CD4-positive, alpha-beta memory T cell (primary cell): ENCODE results near the gene CDKN2B-AS1. TPM values are rescaled to one million over a fixed set of nuclear protein-coding genes. Genes with fewer than 3 reads are reported as not detected.

Experiments
- CTCF ChIA-PET: fragments of 350-600 bp; sonication (Branson Sonifier 250); formaldehyde crosslinking; loops from one replicate; lab custom pipeline; 2021; ENCODE audit warnings: inconsistent platforms; ENCODE audit not compliant: partially characterized antibody; lab: Charles Lee
- POLR2A ChIA-PET: fragments of 350-600 bp; sonication (Branson Sonifier 250); formaldehyde crosslinking; loops from one replicate; lab custom pipeline; 2021; ENCODE audit not compliant: partially characterized antibody; lab: Charles Lee
- DNase-seq, 5 donors: peaks; one replicate each; pipeline versions ENCODE4 v3.0.0 to v3.0.0-alpha.2; 2020 to 2022; ENCODE audit warnings: mixed read lengths in 1 of 5
- H3K27ac ChIP-seq: one replicate; pipeline ENCODE4 v1.7.0; 2013; ENCODE audit warnings: low read depth, low read length
- H3K27me3 ChIP-seq: 2 replicates; pipeline ENCODE4 v1.7.0; 2013; ENCODE audit warnings: mild to moderate bottlenecking, low read length, moderate library complexity; ENCODE audit not compliant: insufficient read depth
- H3K36me3 ChIP-seq: 2 replicates; pipeline ENCODE4 v1.7.0; 2013; ENCODE audit warnings: mild to moderate bottlenecking, low read length, moderate library complexity; ENCODE audit not compliant: insufficient read depth
- H3K4me1 ChIP-seq: 2 replicates; pipeline ENCODE4 v1.7.0; 2013; ENCODE audit warnings: mild to moderate bottlenecking, low read length, moderate library complexity; ENCODE audit not compliant: insufficient read depth
- H3K4me3 ChIP-seq, 2 donors: one replicate each; pipeline ENCODE4 v1.7.0; 2013; ENCODE audit warnings: low read length in 2 of 2, mild to moderate bottlenecking in 1 of 2
- H3K9me3 ChIP-seq, 2 donors: one replicate each; pipeline ENCODE4 v1.7.0; 2013; ENCODE audit warnings: low read length in 2 of 2, control low read depth in 1 of 2; ENCODE audit not compliant: control insufficient read depth in 1 of 2
- H3K27ac Mint-ChIP-seq, 7 donors: one replicate each; pipeline ENCODE4 v1.8.0; 2020 to 2021; ENCODE audit warnings: mixed read lengths in 7 of 7, mild to moderate bottlenecking in 6 of 7, inconsistent platforms in 3 of 7, moderate library complexity in 3 of 7
- H3K27me3 Mint-ChIP-seq, 2 donors: one replicate each; pipeline ENCODE4 v1.8.0; 2020 to 2021; ENCODE audit warnings: mixed read lengths in 2 of 2
- H3K36me3 Mint-ChIP-seq, 2 donors: one replicate each; pipeline ENCODE4 v1.8.0; 2020 to 2021; ENCODE audit warnings: mixed read lengths in 2 of 2, inconsistent platforms in 1 of 2, mild to moderate bottlenecking in 1 of 2
- H3K4me1 Mint-ChIP-seq, 4 donors: one replicate each; pipeline ENCODE4 v1.8.0; 2020 to 2021; ENCODE audit warnings: mixed read lengths in 4 of 4, mild to moderate bottlenecking in 1 of 4
- H3K4me3 Mint-ChIP-seq, 8 donors: one replicate each; pipeline ENCODE4 v1.8.0; 2020 to 2021; ENCODE audit warnings: mixed read lengths in 8 of 8, mild to moderate bottlenecking in 7 of 8, moderate library complexity in 6 of 8, inconsistent platforms in 3 of 8
- H3K9me3 Mint-ChIP-seq, 8 donors: one replicate each; pipeline ENCODE4 v1.8.0; 2020 to 2021; ENCODE audit warnings: mixed read lengths in 8 of 8, mild to moderate bottlenecking in 5 of 8, inconsistent platforms in 3 of 8, moderate library complexity in 1 of 8
- intact Hi-C: fragments of 100-400 bp; cut with micrococcal nuclease; formaldehyde crosslinking; loops from one replicate; pipeline ENCODE4 v1.15.1; 2023
- polyA plus RNA-seq, 2 donors: library from polyadenylated mRNA; unstranded; fragments of 300-500 nt; fragmentation: Illumina TruSeq; gene quantifications; one replicate each; pipeline ENCODE4 v1.2.3, GENCODE V29; 2021
- total RNA-seq, 2 experiments: library from RNA; stranded (reverse); gene quantifications; one replicate each; pipeline ENCODE4 v1.2.3, GENCODE V29; 2021

Gene CDKN2B-AS1
- total and polyA plus RNA-seq, 4 experiments from 2014 or later, result 0.11 to 2.2 (median 1.9) TPM; not detected in 1

DNA sequence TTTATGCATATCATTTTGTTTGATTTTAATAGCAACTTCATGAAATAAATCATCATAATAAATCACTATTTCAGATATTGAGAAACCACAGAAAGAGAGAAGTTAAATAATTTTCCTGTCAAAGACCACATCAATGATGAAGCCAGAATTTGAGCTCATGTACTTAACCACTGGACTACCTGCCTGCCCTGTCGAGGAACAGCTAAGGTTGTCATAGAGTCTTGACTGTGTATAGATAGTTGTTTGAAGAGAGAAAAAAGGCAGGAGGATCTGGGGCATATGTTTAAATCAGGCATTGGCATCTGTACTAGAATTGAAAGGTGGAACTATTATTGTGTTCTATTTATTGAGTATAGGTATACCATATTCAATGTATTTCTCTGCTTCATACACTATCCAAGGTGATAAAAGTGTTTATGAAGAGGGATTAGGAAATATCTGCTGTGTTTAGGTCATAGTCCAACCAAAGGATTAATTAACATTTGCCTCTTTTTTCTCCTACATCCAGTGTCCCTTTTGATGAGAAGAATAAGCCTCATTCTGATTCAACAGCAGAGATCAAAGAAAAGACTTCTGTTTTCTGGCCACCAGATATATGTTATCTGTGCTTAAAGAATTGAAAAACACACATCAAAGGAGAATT lies 51.8 kb downstream of the CDKN2B-AS1 start:
- no peaks in the 10 kb centered on the region for H3K36me3 Mint-ChIP-seq
- no peaks in the 10 kb centered on the region for H3K9me3 Mint-ChIP-seq
- no peaks in the 10 kb centered on the region for H3K27me3 Mint-ChIP-seq
- no peaks in the 10 kb centered on the region for H3K9me3 ChIP-seq
- H3K27ac ChIP-seq, result no peak overlapping the region
- ChIA-PET CTCF (interaction anchor here (1.0 to 14.7 kb wide), 5 partner anchors 8 to 234 kb away, joined by 3 to 349 read pairs (median 5); partner anchors contain the start of gene CDKN2B), POLR2A (no interaction called here)
- peaks cover 28% of the 10 kb centered on the region for H3K4me1 ChIP-seq
- peaks cover 12 to 24% (median 18%) of the 10 kb centered on the region in 4 donors for H3K4me1 Mint-ChIP-seq
- DNase-seq, result peak in 1 of 5 donors; percentile 1
- no peaks in the 10 kb centered on the region for H3K27me3 ChIP-seq
- peak overlapping the region in 1 of 8 donors; percentile 24 for H3K4me3 Mint-ChIP-seq
- intact Hi-C loops, result no loop called here
- H3K36me3 ChIP-seq, result no peaks in the 10 kb centered on the region
- no peak overlapping the region for H3K27ac Mint-ChIP-seq
- H3K4me3 ChIP-seq, result no peak overlapping the region

DNA sequence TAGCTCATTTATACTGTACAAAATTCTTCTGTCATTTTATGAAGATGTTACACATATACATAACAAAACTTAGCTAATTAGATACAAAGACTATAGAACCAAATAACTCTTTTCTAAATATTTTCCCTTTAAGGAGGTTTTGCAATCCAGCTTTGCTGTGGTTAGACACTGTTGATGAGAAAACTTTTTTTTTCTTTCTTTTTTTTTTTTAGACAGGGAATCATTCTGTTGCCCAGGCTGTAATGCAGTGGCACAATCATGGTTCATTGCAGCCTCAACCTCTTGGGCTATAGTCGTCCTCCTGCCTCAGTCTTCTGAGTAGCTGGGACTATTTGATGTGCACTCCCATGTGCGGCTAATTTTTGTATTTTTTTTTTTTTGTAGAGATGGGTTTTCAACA lies 53.0 kb downstream of the CDKN2B-AS1 start:
- Mint-ChIP-seq H3K4me1 (peaks cover 17 to 36% (median 25%) of the 10 kb centered on the region in 4 donors), H3K27ac (no peak overlapping the region), H3K4me3 (no peak overlapping the region), H3K9me3 (no peaks in the 10 kb centered on the region), H3K36me3 (no peaks in the 10 kb centered on the region), H3K27me3 (no peaks in the 10 kb centered on the region)
- intact Hi-C loops, result no loop called here
- Histone ChIP-seq H3K27me3 (no peaks in the 10 kb centered on the region), H3K27ac (no peak overlapping the region), H3K9me3 (no peaks in the 10 kb centered on the region), H3K4me3 (no peak overlapping the region), H3K36me3 (no peaks in the 10 kb centered on the region), H3K4me1 (peaks cover 41% of the 10 kb centered on the region)
- no peak for DNase-seq
- CTCF ChIA-PET, result interaction anchor here (1.2 to 14.7 kb wide), 5 partner anchors 10 to 236 kb away, joined by 3 to 349 read pairs (median 3); partner anchors contain the start of gene CDKN2B
- POLR2A ChIA-PET, result no interaction called here

DNA sequence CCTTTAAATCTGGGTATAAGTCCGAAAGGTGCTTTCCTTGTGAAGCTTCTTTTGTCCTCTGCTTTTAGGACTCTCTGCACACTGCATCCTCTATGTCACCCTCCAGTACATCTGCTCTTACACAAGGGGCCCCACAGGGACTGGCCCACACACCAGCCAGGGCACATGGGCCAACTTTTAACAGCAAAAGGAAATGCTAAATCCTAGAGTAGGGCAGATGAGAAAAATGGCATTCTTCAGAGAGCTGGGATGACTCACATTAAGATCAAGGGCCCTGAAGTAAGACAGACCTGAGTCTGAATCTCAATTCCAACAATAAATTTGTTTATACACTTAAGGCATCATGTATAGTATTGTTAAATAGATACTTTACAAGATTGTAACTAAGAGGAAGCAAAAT lies 54.8 kb downstream of the CDKN2B-AS1 start:
- Histone ChIP-seq H3K36me3 (no peaks in the 10 kb centered on the region), H3K4me1 (peaks cover 48% of the 10 kb centered on the region), H3K27me3 (no peaks in the 10 kb centered on the region), H3K27ac (no peak overlapping the region), H3K9me3 (no peaks in the 10 kb centered on the region), H3K4me3 (no peak overlapping the region)
- Mint-ChIP-seq H3K36me3 (no peaks in the 10 kb centered on the region), H3K4me3 (no peak overlapping the region), H3K9me3 (no peaks in the 10 kb centered on the region), H3K27me3 (no peaks in the 10 kb centered on the region), H3K4me1 (peaks cover 20 to 47% (median 32%) of the 10 kb centered on the region in 4 donors), H3K27ac (no peak overlapping the region)
- ChIA-PET POLR2A (no interaction called here), CTCF (interaction anchor here (0.6 to 1.7 kb wide), 4 partner anchors 10 to 583 kb away, joined by 3 to 5 read pairs (median 4); no protein-coding TSS in a partner anchor)
- intact Hi-C loops, result no loop called here
- no peak for DNase-seq

DNA sequence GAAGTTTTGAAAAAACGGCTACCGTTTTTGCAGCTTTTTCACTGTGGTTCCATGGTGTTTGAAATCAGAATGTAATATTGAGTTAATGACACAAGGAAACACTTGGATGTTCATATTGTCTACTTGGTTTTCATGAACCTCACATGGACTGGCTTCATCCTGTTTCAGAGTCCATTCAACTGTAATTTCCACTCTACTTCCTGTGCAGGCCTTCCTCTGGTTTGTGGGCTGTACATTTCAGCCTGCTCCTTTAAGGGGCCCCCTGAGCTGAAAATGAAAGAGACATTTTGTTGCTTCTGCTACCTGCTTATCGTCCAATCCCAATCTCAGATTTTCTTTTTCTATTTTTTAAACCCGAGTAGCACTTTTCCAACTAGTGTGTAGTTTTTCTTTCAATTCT lies 56.3 kb downstream of the CDKN2B-AS1 start:
- H3K27me3 Mint-ChIP-seq, result no peaks in the 10 kb centered on the region
- Histone ChIP-seq H3K27me3 (no peaks in the 10 kb centered on the region), H3K9me3 (no peaks in the 10 kb centered on the region), H3K4me1 (peaks cover 43% of the 10 kb centered on the region), H3K4me3 (no peak overlapping the region), H3K36me3 (no peaks in the 10 kb centered on the region), H3K27ac (no peak overlapping the region)
- H3K9me3 Mint-ChIP-seq, result no peaks in the 10 kb centered on the region
- H3K36me3 Mint-ChIP-seq, result no peaks in the 10 kb centered on the region
- peak overlapping the region in 6 of 8 donors; percentile 20 to 65 (median 36) for H3K4me3 Mint-ChIP-seq
- DNase-seq, result peak in 2 of 5 donors; percentile 8 to 9
- H3K27ac Mint-ChIP-seq, result peak overlapping the region in 3 of 7 donors; percentile 25 to 67 (median 44)
- POLR2A ChIA-PET, result interaction anchor here (0.6 to 1.1 kb wide), 3 partner anchors 42 to 1274 kb away, joined by 3 to 4 read pairs (median 3); partner anchors contain the start of genes CDKN2A, CDKN2B and CDKN2B-AS1
- intact Hi-C loops, result no loop called here
- H3K4me1 Mint-ChIP-seq, result peaks cover 20 to 46% (median 31%) of the 10 kb centered on the region in 4 donors
- CTCF ChIA-PET, result interaction anchor here (0.7 to 1.7 kb wide), 5 partner anchors 10 to 42 kb away, joined by 3 to 5 read pairs (median 4); partner anchors contain the start of gene CDKN2B

DNA sequence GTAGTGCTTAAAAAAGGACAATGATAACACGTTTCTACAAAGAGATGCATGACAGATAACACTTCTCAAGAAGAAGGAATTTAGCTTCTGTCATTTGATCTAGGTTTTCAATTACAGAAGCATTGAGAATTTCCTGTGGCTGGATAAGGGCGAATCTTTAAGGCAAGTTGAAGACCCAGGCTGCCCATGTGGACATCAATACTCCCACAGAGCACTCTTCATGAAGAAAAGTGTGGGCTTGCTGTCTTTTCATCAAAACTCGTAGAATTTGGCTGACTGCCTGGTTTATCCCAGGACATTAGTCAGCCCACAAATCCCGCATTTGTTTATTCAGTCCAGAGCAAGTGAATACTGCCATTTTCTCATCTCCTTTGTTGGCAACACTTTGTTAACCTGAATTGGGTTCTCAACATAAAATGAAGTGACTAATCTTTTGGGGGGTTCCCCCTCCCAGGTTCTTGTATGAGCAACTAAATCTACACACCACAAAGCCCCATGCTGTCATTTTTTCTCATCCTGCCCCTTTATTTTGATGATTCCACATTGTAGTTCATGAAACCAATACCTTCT lies 57.9 kb downstream of the CDKN2B-AS1 start:
- intact Hi-C loops, result no loop called here
- POLR2A ChIA-PET, result no interaction called here
- no peak overlapping the region for H3K27ac ChIP-seq
- no peak overlapping the region for H3K4me3 ChIP-seq
- CTCF ChIA-PET, result interaction anchor here (1.3 to 2.1 kb wide), 3 partner anchors 11 to 15 kb away, joined by 4 to 9 read pairs (median 7); no protein-coding TSS in a partner anchor
- peak overlapping the region in 2 of 8 donors; percentile 19 to 39 for H3K4me3 Mint-ChIP-seq
- H3K9me3 ChIP-seq, result no peaks in the 10 kb centered on the region
- H3K36me3 Mint-ChIP-seq, result no peaks in the 10 kb centered on the region
- peak in 4 of 5 donors; percentile 1 to 61 (median 22) for DNase-seq
- H3K27me3 Mint-ChIP-seq, result no peaks in the 10 kb centered on the region
- H3K36me3 ChIP-seq, result no peaks in the 10 kb centered on the region
- H3K27me3 ChIP-seq, result no peaks in the 10 kb centered on the region
- H3K4me1 ChIP-seq, result peaks cover 30% of the 10 kb centered on the region
- H3K9me3 Mint-ChIP-seq, result no peaks in the 10 kb centered on the region
- peak overlapping the region in 6 of 7 donors; percentile 1 to 77 (median 18) for H3K27ac Mint-ChIP-seq
- H3K4me1 Mint-ChIP-seq, result peaks cover 13 to 32% (median 21%) of the 10 kb centered on the region in 4 donors

DNA sequence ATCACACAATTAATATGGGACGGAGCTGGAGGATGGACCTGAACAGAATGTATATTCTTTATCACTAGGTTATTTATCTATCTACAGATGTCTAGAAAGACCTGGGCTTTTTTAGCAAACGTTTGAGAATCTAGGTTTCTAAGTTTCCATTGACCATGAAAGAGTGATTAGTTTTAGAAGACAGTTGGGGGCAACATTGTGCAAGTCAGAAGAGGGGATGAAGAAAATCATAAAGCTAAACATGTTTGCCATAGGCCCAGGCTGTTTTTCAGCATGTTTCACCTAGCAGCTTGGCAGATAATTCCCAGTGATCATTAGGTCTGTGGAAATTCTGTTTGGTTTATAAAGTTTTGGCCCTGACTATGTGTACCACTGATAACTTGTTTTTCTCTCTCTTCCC lies 58.6 kb downstream of the CDKN2B-AS1 start:
- peaks cover 13 to 32% (median 21%) of the 10 kb centered on the region in 4 donors for H3K4me1 Mint-ChIP-seq
- peak overlapping the region in 1 of 8 donors; percentile 0 for H3K4me3 Mint-ChIP-seq

DNA sequence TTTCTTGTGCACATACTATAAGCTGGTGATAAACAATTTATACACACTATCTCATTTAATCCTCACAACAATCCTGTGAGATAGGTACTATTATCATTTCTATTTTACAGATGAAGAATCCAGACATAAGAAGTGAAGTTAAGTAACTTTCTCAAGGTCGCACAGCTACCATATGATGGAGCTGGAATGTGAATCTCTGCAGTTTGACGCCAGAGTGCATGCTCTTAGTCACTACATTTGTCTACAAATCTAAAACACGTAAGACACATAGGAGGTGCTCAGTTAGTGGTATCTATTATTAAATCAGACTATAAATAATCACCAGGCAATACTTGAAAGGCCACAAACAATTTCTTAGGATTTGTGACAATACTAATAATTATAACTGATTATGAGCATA lies 59.5 kb downstream of the CDKN2B-AS1 start:
- Histone ChIP-seq H3K4me1 (peaks cover 30% of the 10 kb centered on the region), H3K27me3 (no peaks in the 10 kb centered on the region), H3K27ac (no peak overlapping the region), H3K9me3 (no peaks in the 10 kb centered on the region), H3K4me3 (no peak overlapping the region), H3K36me3 (no peaks in the 10 kb centered on the region)
- CTCF ChIA-PET, result interaction anchor here (0.7 to 2.8 kb wide), 5 partner anchors 11 to 588 kb away, joined by 3 to 12 read pairs (median 7); partner anchors contain the start of gene CDKN2B
- H3K27ac Mint-ChIP-seq, result no peak overlapping the region
- no peak for DNase-seq
- H3K4me1 Mint-ChIP-seq, result peaks cover 13 to 32% (median 21%) of the 10 kb centered on the region in 4 donors
- H3K4me3 Mint-ChIP-seq, result no peak overlapping the region
- POLR2A ChIA-PET, result no interaction called here
- no peaks in the 10 kb centered on the region for H3K9me3 Mint-ChIP-seq
- intact Hi-C loops, result no loop called here
- no peaks in the 10 kb centered on the region for H3K36me3 Mint-ChIP-seq
- H3K27me3 Mint-ChIP-seq, result no peaks in the 10 kb centered on the region

More for the DNA sequence above, 58.6 kb downstream of the CDKN2B-AS1 start:
- no peaks in the 10 kb centered on the region for H3K36me3 Mint-ChIP-seq
- ChIA-PET POLR2A (no interaction called here), CTCF (interaction anchor here (1.9 to 2.8 kb wide), 3 partner anchors 12 to 45 kb away, joined by 7 to 12 read pairs (median 9); partner anchors contain the start of gene CDKN2B)
- H3K27ac Mint-ChIP-seq, result peak overlapping the region in 3 of 7 donors; percentile 1 to 37 (median 29)
- intact Hi-C loops, result no loop called here
- H3K9me3 Mint-ChIP-seq, result no peaks in the 10 kb centered on the region
- Histone ChIP-seq H3K4me1 (peaks cover 30% of the 10 kb centered on the region), H3K9me3 (no peaks in the 10 kb centered on the region), H3K4me3 (no peak overlapping the region), H3K27ac (no peak overlapping the region), H3K27me3 (no peaks in the 10 kb centered on the region), H3K36me3 (no peaks in the 10 kb centered on the region)
- no peak for DNase-seq
- no peaks in the 10 kb centered on the region for H3K27me3 Mint-ChIP-seq
